HG03558 (cell line): ENCODE data around the gene LRRC7.

ENCODE experiments used
- ATAC-seq: cut with Tn5 transposase; IDR thresholded peaks from one replicate; pipeline ENCODE4 v1.9.1; 2021; ENCODE audit warnings: moderate number of reproducible peaks; ENCODE audit not compliant: unreplicated experiment; ENCODE audit errors: extremely low read depth

Gene LRRC7

DNA sequence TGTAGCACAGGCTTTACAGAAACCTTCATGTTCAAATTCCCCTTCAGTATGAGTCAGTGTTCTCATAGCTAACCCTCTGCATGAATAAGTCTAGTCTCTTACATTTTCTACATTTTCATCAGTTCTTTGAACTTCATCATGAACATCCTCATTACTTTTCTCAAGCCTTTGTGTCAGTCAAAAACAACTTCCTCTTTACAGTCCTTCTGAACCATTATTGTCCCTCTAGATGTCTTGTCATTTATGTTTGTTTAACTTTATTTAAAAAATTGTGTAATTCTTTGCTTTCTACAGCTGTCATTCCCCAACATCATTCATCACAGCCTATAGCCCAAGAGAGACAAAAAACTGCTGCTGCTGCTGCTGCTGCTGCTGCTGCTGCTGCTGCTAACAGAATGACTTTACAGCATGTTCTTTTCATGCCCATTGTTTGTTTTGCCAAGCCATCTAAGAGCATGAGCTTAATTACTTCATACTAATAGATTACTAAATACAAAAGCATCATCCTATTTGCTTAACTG lies 504.6 kb downstream of the LRRC7 start:
- no peak for ATAC-seq

DNA sequence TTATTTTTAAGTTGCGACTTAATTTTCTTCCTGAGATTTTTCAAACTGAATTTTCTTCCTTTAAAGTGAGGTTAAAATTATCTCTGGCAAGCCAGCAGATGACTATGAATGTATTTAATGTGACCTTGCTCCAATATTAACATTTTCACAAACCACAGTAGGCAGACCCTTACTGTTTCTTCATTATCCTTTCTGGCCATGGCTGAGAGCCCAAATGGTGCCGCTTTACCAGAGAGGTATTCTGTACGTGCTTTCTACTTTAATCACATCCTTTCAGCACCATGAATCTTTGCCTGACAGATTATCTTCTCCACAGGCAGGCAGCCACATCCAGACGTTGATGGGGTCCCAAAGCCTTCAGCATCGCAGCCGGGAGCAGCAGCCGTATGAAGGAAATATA lies 508.0 kb downstream of the LRRC7 start:
- no peak for ATAC-seq

DNA sequence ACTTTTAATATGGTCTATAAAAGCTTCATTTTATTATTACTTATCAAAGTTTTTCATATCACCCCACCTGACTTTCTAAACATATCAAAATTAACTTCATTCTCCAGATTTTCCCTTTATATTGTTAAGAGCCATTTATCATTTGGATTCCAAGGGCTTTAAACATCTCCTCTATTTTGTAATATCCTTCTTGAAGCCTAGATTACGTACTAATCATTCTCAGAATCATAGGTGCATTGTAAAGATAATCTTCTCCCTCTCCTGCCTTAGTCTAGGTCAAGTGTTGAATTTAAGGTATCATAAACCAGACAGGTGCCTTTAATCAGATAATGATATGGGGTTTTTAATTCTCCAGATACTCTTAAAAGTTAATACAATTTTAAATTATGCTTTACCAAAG lies 509.3 kb downstream of the LRRC7 start:
- ATAC-seq = no peak

DNA sequence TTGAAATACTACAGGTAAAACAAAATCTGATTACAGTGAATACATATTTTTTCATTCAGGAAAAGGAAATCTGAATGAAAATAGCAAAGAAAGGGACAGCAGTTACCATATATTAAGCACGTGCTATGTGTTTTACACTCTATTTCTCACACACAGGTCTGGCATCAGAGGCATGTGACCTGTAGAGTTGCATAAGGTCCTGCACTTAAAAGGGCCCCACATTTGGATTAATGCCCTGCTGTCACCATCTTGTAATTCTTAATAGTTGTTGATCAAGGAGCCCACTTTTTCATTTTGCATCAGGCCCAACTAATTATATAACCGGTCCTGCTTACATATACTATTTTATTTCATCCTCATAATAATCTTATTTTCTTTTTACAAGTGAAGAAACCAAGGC lies 511.8 kb downstream of the LRRC7 start:
- no peak for ATAC-seq

DNA sequence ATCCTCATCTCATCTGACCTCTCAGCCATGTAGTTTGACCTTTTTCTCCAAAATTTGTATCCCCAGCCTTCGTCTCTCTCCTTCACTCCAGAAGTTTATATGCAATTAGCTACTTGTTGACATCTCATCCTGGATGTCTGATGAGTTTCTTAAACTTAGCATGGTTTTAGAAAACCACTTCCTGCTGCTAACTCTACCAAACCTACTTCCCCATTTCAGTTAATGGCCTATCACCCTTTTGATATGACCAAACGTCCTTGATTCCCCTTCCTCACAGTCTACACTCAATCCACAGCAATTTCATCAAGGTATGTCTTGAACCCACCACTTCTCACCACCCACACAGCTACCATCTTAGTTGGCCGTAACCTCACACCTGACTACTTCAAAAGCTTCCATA lies 515.8 kb downstream of the LRRC7 start:
- no peak for ATAC-seq

DNA sequence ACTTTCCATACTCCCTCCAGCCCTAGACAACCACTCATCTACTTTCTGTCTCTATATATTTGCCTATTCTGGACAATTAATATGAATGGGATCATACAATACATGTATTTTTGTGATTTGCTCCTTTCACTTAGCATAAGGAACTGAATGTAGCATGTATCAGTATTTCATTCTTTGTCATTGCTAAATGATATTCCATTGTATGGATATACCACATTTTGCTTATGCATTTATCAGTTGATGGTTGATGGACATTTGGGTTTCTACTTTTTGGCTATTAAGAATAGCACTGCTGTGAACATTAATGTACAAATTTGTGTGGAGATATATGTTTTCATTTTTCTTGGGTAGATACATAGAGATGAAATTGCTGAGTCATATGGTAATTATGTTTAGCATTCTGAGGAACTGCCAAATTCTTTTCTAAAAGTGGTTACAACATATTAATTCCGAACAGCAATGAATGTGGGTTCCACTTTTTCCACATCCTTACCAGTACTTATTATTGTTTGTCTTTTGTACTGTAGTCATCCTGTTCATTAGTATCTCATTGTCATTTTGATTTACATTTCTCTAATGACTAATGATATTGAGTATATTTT lies 516.7 kb downstream of the LRRC7 start:
- ATAC-seq = no peak

DNA sequence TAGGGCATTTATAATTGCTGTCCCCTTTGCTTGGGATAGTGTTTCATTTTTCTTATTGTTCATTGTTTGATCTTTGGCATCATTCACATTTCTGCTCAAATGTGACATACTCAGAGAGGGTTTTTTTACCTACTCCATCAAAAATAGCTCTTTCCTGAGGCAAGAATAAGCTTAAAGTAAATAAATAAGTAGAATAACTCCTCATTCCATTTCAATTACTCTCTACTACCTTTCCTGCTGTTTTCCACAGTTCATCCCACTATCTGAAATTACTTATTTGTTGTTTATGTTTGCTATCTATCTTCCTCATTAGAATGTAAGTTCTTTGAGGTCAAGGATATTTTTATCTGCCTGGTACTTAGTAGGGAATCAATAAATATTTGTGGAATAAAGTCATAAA lies 517.8 kb downstream of the LRRC7 start:
- no peak for ATAC-seq

DNA sequence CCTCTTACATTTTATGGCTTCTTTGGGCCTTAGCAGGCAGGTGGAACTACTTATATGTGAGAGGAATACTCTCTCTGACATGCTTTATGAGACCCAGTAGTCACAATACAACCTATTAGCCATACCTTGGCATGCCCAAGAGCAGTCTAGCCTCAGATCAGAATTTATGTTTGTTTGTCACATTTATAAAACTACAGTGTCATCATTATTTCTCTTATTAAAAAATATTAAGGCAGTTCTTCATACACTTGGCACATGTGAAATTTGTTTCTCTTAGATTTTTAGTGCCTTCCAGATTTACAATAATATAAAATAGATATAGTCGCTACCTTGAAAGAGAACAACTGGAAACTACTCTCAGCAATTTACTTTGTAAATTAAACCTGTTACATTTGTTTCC lies 519.2 kb downstream of the LRRC7 start:
- ATAC-seq = no peak

DNA sequence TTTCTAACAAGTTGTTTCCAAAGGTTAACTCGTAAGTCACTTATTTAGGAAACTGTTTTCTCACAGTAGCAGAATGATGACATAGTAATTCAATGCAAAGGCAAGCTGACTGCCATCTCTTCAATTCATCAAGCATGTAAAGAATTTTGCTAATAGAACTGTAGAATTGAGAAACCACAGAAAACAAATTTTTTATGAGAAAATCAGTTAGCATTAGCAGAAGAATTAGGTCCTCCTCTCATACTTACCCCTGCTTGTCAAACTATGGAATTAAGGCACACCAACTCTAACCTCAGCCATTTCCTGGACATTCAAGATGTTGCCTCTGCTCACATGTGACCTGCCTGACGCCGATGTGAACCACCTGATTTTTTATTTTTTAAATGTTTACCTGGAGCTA lies 522.4 kb downstream of the LRRC7 start:
- no peak for ATAC-seq

DNA sequence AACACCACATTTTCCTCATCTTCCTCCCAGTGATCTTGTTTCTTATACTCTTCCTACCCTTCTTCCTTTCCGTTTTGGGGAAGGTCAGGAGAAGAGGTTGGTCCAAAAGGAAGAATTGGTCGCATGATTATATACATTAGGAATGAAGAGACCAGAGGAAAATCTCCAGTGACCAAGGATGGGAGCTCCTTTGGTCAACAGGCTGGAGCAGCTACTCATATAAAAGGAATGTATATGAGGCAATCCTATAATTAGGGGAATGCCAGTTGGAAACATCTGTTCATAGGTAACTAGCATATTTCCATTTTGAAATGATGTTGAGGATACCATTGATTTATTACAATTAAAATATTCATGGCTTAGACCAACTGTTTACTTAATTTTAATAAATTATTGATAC lies 523.2 kb downstream of the LRRC7 start:
- ATAC-seq = no peak

DNA sequence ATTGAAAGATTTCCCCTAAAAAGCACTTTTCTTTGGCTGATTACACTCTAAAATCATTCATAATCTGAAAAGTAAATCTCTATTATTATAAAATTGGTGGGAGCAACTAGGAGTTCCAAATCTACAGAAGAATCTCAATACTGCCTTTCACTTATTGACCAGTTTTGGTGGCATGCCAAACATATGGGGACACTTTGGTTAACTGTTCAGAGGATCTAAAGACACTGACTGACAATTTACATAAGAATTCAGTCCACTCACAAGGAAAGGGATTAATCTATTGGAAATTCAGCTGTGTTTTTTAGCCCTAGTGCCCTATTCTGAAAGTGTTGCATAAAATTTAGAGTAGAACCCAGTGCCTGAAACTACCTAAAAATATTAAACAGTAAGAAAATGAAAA lies 524.1 kb downstream of the LRRC7 start:
- no peak for ATAC-seq

DNA sequence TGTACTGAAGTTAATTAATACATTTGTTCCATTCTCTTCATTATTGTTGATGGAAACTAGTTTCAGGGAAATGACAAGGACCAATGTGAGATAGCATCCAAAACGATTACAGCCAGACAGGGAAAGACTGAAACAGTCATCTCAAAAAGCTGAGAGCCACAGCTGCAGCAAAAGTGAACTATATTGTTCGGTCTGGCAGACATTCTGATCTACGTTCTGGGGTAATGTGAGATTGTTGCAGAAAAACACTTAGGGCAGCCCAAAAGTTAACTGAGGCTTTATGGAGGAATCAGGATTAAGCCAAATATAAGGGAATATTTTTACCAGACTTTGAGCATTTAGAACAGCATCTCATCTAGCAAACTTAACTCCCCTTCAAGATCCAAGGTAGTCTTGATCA lies 524.8 kb downstream of the LRRC7 start:
- no peak for ATAC-seq

DNA sequence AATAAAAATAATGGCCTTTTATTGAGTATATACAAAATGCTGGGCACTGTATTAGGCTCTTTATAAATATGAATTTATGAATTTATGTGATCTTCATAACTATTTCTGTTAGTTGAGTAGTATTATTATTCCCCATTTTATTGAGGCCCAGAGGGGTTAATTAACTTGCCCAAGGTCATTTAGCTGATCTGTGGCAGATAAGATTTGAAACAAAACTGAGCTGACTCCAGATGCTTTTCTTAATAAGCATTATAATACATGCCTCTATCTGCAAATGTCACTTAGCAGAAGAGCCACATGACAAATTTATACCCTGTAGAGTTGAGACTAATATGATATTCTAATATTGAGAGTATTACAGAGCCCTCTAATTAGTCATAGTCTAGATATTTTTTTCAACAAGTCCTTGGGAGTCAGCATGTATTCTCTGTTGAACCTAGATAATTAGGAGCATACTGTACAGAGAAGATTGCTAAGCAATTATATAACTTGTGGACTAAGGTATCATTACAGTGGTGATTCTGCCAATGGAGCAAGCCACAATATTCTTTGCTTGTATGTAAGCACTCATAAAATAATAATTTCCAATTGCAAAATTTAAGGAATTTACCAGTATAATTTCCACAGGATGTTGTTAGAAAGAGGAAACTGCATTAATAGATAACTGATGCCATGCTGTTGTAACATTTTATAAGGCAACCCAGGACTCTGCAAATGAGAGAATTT lies 525.7 kb downstream of the LRRC7 start:
- no peak for ATAC-seq

DNA sequence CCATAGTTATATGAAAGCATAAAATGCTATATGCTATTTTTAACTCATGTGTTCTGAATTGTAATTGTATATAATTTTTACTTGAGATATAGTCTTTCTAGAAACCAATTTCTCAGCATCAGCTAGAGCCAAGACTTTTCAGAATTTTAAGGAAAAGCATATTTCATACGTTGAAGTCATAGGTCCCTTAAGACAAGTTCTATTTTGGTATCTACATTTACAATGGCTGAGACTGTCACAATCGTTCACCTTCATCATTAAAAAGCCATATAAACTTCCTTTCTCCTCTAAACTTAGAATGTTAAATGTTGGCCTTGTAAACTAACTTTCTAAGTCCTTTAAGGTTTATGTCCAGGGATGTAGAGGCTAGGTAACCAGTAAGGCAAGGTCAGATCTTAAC lies 533.5 kb downstream of the LRRC7 start:
- ATAC-seq = no peak

DNA sequence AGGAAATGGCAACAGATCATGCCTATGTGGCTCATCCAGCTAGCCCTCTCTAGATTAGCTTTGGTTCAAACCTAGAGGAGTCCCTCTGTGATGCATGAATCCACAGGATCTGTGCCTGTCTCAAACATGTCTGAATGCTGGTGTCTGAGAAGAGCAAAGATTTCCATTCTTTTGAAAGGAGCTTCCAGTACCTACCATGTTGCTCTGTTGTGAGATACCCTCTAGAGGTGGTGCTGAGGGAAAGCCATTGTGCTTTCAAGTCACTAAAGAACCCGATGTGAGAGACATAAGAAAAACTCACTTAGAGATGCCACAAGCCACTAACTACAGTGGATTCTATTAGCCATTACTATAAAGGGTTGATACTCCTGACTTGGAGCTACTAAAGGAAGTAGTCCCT lies 534.1 kb downstream of the LRRC7 start:
- ATAC-seq = no peak

DNA sequence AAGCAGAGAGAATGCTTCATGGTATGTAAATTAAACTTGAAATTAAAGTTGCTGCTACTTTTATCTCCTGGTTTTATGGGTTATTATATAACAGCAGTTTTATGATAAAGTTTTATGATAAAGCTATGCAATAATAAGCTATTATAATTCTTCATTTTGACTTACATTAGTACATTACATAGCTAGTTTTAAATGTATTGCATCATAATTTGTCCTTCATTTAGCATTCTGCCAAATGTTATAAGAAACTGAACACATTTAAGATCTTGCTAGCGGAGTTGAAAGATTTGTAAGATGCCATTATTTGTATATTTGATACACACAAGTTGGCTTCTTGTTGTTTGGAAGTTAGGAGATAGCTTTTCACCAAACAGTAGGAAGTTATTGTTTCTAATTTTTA lies 536.0 kb downstream of the LRRC7 start:
- no peak for ATAC-seq

DNA sequence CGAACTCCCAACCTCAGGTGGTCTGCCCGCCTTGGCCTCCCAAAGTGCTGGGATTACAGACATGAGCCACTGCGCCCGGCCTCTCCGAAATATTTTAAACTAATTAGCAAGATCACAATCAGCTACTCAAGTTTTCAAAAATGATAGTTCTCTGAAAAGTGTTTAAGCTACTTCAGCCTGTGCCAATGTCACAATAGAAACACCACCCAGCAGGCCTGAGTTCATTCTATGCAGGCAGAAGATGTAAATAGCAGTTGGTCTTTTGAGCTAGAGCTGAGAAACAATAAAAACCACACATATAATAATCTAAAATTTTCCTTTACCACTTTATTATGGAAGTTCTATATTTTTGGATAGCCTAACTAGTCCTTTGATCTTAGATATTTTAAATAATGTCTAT lies 541.5 kb downstream of the LRRC7 start:
- ATAC-seq = no peak

DNA sequence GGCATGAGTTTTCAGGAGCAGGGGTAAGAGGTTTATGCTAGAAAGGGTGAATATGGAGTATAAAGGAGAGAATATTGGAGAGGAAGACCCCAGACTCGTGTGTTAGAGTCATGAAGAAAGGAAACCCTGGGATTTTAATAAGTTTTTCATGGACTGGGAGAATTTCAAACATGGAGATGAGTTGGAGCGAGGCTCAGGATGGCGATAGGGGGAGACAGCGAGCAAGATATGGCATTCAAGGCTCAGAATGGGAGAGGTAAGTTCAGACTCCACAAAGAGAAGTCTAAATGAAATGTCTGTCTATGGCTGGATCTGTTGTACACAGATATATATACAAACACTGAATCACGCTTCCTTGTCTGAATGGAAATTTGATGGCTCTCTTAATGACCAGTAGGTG lies 545.1 kb downstream of the LRRC7 start:
- no peak for ATAC-seq

DNA sequence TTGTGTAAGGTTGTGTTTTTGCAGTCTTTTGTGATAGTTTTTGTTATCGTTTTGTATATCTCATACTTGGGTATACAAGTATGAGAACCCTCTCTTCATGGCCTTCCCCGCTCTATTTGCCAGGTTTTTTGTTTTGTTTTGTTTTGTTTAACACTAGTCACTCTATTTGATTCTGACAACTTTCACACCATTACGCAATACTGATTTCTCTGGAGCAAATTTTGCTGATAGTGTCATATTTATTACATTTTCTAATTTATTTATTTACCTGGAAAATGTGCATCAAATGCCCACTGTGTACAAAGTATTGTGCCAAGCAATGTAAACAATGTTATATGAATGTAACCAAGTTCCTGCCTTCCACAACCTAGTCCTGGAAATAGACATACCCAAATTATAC lies 547.6 kb downstream of the LRRC7 start:
- no peak for ATAC-seq

DNA sequence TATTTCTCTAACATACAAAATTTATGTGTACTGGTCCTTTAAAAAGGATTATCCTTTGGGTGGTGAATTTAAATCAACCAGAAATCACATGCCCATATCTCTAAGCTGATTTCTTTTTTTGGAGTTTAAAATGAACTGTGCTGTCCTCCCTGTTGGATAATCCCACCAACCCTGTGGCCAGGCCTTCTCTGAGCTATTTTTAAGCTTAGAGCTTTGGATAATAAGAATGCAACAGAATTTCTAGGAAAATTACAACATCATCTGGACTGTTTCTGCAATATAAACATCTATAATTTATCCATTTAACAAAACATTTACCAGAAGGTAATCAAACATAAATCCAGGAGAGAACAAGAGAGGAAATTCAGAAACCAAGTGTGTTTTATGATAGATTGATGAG lies 549.3 kb downstream of the LRRC7 start:
- ATAC-seq = no peak

DNA sequence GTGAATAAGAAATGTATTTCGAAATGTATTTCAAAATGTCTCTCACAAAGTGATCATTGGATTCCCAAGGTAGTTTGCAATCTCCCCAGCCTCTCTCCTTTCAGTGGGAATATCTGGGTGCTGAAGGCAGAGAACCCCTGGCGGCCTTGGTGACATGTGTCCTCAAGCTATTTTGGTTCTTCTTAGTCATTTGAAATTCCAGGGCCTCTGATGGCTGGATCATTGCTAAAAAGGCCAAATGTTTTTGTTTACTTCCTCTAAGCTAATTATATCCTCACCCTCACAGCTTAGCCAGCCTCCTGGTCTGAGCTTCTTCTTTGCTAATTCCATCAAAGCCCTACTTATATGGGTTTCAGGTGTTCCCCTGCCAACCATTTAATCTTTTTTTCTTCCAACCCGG lies 566.4 kb downstream of the LRRC7 start:
- no peak for ATAC-seq

DNA sequence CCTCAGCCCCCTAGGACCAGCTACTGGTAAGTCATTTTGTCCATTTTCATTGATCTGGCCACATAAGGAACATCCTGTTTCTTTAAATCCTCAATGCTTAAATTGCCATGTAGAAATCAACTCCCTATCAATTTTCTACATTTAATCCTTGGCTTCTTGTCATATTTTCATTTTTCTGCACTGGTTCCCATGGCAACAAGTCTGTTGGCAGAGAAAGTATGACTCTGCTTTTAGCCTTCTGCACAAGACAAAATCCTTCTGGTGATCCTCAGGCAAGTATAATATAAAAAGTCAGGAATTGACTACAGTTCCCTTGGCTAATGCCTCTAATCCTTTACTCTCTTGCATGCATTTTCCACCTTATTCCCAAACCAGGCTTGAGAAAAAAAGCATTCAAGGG lies 572.6 kb downstream of the LRRC7 start:
- no peak for ATAC-seq
